Left ventricle myocardium inferior (tissue), 1 donor: Measurements from ENCODE around the gene ADAMTS1. TPM values are rescaled to one million over a fixed set of nuclear protein-coding genes. Genes with fewer than 3 reads are reported as not detected.

Experiments
- DNase-seq: peaks from one replicate; pipeline ENCODE4 v3.0.0-alpha.2; 2020
- H3K27ac ChIP-seq: fragments of 200-600 bp; replicated peaks from 2 replicates; pipeline ENCODE4 v1.8.0; 2021
- H3K27me3 ChIP-seq: fragments of 200-600 bp; 2 replicates; pipeline ENCODE4 v1.8.0; 2021; ENCODE audit warnings: low read depth
- H3K36me3 ChIP-seq: fragments of 200-600 bp; 2 replicates; pipeline ENCODE4 v1.8.0; 2021
- H3K4me1 ChIP-seq: fragments of 200-600 bp; 2 replicates; pipeline ENCODE4 v1.8.0; 2021
- H3K4me3 ChIP-seq: fragments of 200-600 bp; 2 replicates; pipeline ENCODE4 v1.8.0; 2021; ENCODE audit warnings: mild to moderate bottlenecking, moderate library complexity
- H3K9me3 ChIP-seq: fragments of 200-600 bp; replicated peaks from 2 replicates; pipeline ENCODE4 v1.8.0; 2021
- intact Hi-C: fragments of 100-400 bp; cut with micrococcal nuclease; formaldehyde crosslinking; loops from one replicate; pipeline ENCODE4 v1.11.0; 2022
- total RNA-seq: library from RNA; stranded (reverse); fragmentation: NEBNext Ultra II Directional; extraction: Animal tissue kit (Norgen Biotek cat#: 25700); gene quantifications from one replicate; pipeline ENCODE4 v1.2.1, GENCODE V29; 2021
- TF ChIP-seq, protein P1 (sequence below): fragments of 200-600 bp; IDR thresholded peaks from 2 replicates; pipeline ENCODE4 v1.8.0; 2021; ENCODE audit warnings: antibody characterized with exemption, mild to moderate bottlenecking, borderline replicate concordance
- donor health status: DM: no; HTN: yes; CAD: no; lungs with severe emphysema.

Gene ADAMTS1
- total RNA-seq, 1 donor from 2014 or later = 56.7 TPM

DNA sequence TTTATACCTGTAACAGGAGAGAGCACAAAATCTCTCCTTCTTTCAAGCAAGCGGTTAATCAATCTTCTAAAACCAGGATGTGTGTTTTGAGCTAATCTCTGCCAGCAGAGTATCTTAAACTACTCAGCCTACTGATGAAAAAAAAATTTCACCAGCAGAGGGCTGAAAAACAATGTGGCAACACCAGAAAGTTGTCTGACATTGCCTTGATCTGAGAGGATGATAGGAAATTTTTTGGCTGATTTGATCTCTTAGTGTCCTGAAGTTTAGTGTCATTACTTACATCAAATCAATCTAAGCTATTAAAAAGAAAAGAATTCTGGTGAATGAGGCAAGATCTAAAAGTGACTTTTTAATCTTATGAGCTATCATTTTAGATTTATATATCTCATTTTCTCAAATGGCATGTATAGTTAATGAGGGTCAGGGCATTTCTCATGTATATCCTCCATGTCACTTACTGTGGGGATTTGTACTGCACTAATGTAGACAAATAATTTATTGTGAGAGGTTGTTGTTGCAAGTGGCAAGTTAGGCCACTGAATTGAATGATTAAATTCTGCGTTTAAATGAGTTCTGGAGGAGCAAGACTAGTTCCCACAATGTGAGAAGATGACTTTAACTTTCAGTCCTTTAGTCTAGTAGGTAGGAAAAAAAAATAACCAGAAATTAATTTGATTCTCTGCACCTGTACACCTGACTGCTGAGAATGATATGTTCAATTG lies 10.9 kb downstream of the ADAMTS1 start:
- H3K27ac ChIP-seq = peak overlapping the region; percentile 0
- no peaks in the 10 kb centered on the region for H3K9me3 ChIP-seq
- no peak overlapping the region for H3K4me3 ChIP-seq
- DNase-seq = no peak
- intact Hi-C loops = no loop called here
- H3K4me1 ChIP-seq = peaks cover 35% of the 10 kb centered on the region
- peaks cover 37% of the 10 kb centered on the region for H3K36me3 ChIP-seq
- no peaks in the 10 kb centered on the region for H3K27me3 ChIP-seq
- TF ChIP-seq, protein P1, sequence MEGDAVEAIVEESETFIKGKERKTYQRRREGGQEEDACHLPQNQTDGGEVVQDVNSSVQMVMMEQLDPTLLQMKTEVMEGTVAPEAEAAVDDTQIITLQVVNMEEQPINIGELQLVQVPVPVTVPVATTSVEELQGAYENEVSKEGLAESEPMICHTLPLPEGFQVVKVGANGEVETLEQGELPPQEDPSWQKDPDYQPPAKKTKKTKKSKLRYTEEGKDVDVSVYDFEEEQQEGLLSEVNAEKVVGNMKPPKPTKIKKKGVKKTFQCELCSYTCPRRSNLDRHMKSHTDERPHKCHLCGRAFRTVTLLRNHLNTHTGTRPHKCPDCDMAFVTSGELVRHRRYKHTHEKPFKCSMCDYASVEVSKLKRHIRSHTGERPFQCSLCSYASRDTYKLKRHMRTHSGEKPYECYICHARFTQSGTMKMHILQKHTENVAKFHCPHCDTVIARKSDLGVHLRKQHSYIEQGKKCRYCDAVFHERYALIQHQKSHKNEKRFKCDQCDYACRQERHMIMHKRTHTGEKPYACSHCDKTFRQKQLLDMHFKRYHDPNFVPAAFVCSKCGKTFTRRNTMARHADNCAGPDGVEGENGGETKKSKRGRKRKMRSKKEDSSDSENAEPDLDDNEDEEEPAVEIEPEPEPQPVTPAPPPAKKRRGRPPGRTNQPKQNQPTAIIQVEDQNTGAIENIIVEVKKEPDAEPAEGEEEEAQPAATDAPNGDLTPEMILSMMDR = peak; percentile 41

DNA sequence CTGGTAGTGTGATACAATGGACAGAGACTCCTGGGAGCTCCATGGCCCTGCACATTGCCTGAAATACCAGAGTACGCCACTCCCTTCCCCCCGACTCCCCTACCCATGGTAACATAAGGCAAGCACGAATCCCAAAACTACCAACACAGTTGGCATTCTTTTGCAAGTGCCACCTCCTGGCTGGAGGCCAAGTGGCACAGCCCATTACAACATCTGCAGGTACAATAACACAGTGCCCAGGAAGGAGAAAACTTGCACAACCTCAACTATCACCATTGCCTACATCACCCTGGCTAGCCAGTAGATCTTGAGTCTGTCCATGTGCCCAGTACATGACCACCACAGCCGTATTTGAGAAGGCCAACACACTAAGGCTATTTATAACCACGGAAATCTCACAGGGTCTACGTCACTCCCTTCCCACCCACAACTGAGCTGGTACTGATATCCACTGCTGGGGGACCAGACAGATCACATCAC lies 11.7 kb downstream of the ADAMTS1 start:
- intact Hi-C loops = no loop called here
- TF ChIP-seq, protein P1 = no peak
- Histone ChIP-seq H3K4me3 (no peak overlapping the region), H3K4me1 (peaks cover 27% of the 10 kb centered on the region), H3K27ac (peak overlapping the region; percentile 0), H3K36me3 (peaks cover 29% of the 10 kb centered on the region), H3K27me3 (no peaks in the 10 kb centered on the region), H3K9me3 (no peaks in the 10 kb centered on the region)
- no peak for DNase-seq

DNA sequence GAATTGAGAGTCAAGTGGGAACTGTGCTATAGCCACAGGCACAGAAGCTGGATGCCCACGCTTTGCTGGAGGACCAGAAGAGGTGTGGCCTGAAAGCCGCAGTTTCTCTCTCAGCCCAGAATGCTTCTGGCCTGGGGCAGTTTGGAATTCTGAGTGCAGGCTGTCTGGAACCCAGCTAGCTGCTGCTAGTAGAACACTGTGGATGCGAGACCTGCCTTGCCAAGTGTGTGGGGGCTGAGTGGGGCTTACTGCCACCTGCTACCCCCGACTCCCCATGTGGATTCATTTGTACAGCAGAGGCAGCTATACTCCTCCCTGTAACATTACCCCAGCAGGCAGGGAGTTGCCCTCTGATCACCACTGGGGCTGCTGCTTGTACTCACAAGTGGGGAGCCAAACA lies 12.2 kb downstream of the ADAMTS1 start:
- H3K36me3 ChIP-seq = peaks cover 24% of the 10 kb centered on the region
- peaks cover 22% of the 10 kb centered on the region for H3K4me1 ChIP-seq
- TF ChIP-seq, protein P1 = no peak
- no peaks in the 10 kb centered on the region for H3K9me3 ChIP-seq
- no peak for DNase-seq
- intact Hi-C loops = no loop called here
- no peak overlapping the region for H3K27ac ChIP-seq
- H3K27me3 ChIP-seq = no peaks in the 10 kb centered on the region
- H3K4me3 ChIP-seq = no peak overlapping the region

DNA sequence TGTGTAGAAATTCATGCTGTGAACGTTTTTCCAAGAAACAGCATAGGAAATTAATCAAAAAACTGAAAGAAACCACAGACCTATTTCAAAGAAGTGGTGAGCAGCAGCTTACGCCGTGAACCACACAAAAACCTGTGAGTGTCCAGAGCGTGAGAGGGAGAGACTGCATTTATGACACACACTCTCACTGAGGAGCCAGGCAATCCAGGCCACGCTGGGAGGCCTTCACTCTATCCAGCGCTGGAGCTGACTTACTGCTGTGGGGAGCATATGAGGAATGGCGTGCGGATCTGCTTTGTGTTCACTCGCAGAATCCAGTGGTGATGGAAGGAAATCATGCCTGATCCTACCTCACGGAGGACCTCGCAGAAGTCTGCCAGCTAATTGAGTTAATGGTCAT lies 12.7 kb downstream of the ADAMTS1 start:
- TF ChIP-seq, protein P1 = no peak
- intact Hi-C loops = no loop called here
- H3K27ac ChIP-seq = no peak overlapping the region
- DNase-seq = no peak
- H3K9me3 ChIP-seq = no peaks in the 10 kb centered on the region
- H3K4me1 ChIP-seq = peaks cover 17% of the 10 kb centered on the region
- H3K4me3 ChIP-seq = no peak overlapping the region
- H3K36me3 ChIP-seq = peaks cover 19% of the 10 kb centered on the region
- no peaks in the 10 kb centered on the region for H3K27me3 ChIP-seq

DNA sequence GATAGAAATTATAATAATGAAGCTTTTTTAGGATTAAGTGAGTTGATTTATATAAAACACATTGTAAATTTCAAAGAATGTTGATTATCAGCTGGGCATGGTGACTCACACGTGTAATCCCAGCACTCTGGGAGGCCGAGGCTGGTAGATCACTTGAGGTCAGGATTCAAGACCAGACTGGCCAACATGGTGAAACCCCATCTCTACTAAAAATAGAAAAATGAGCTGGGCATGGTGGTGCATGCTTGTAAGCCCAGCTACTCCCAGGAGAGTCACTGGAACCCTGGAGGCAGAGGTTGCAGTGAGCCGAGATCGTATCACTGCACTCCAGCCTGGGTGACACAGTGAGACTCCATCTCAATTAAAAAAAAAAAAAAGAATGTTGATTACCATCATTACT lies 18.4 kb downstream of the ADAMTS1 start:
- intact Hi-C loops = no loop called here
- no peaks in the 10 kb centered on the region for H3K9me3 ChIP-seq
- H3K36me3 ChIP-seq = no peaks in the 10 kb centered on the region
- H3K27me3 ChIP-seq = no peaks in the 10 kb centered on the region
- no peaks in the 10 kb centered on the region for H3K4me1 ChIP-seq
- no peak for DNase-seq
- TF ChIP-seq, protein P1 = no peak
- H3K4me3 ChIP-seq = no peak overlapping the region
- no peak overlapping the region for H3K27ac ChIP-seq
